ENCODE data around the gene FAM47C. TPM values are rescaled to one million over a fixed set of nuclear protein-coding genes. Genes with fewer than 3 reads are reported as not detected.
"Not testable (repeated sequence)": the region's sequence is repeated elsewhere in the genome, so short reads cannot be mapped to it uniquely, and the experiment has no call there.

FAM47C gene
- total and polyA plus RNA-seq, 2 experiments from 2014 or later, result not detected

GRCh38 chrX:36974911-36975310, 33.3 kb upstream of the FAM47C start:
- H3K27me3 ChIP-seq (replicated peaks; ENCODE audit: insufficient read depth), result no peaks in the 10 kb centered on the region
- no peak overlapping the region for H2AFZ ChIP-seq
- no peak overlapping the region for H3K9ac ChIP-seq
- no peak overlapping the region for H3K4me2 ChIP-seq (ENCODE audit: unreplicated experiment)
- H3K4me1 ChIP-seq (ENCODE audit: insufficient read depth), result no peaks in the 10 kb centered on the region
- no peak overlapping the region for H3K4me3 ChIP-seq
- no peaks in the 10 kb centered on the region for H3F3A ChIP-seq (ENCODE audit: insufficient read depth)
- H3K79me2 ChIP-seq (ENCODE audit: insufficient read depth), result no peaks in the 10 kb centered on the region
- no peaks in the 10 kb centered on the region for H3K36me3 ChIP-seq (ENCODE audit: low read depth)
- TF ChIP-seq EZH2phosphoT487 (IDR thresholded peaks at IDR 0.05; ENCODE audit: insufficient read depth, low read depth), result no peak
- TF ChIP-seq EZH2 (IDR thresholded peaks at IDR 0.05; ENCODE audit: insufficient read depth, poor library complexity, severe bottlenecking), result no peak
- in situ Hi-C loops (cut with MboI), result no loop called here
- H3K9me3 ChIP-seq (ENCODE audit: low read depth), result no peaks in the 10 kb centered on the region
- no peaks in the 10 kb centered on the region for H4K20me1 ChIP-seq (ENCODE audit: insufficient read depth)
- DNase-seq, result no peak
- 26 to 27% methylated on average over 4 to 6 of the region's 6 CpGs for WGBS, 2 experiments (ENCODE audit: low coverage in 1 of 2, low lambda C conversion rate in 2 of 2, missing lambda C conversion rate in 2 of 2)
- H3K9me2 ChIP-seq (ENCODE audit: insufficient read depth), result no peaks in the 10 kb centered on the region
- no peak overlapping the region for H3K27ac ChIP-seq

- Histone ChIP-seq H2AFZ (no peak overlapping the region), H3K9me3 (ENCODE audit: low read depth) (no peaks in the 10 kb centered on the region), H3K4me1 (ENCODE audit: insufficient read depth) (no peaks in the 10 kb centered on the region), H3K9me2 (ENCODE audit: insufficient read depth) (no peaks in the 10 kb centered on the region), H3K79me2 (ENCODE audit: insufficient read depth) (no peaks in the 10 kb centered on the region), H3K9ac (no peak overlapping the region), H4K20me1 (ENCODE audit: insufficient read depth) (no peaks in the 10 kb centered on the region), H3K36me3 (ENCODE audit: low read depth) (no peaks in the 10 kb centered on the region), H3K27ac (no peak overlapping the region), H3K27me3 (replicated peaks; ENCODE audit: insufficient read depth) (no peaks in the 10 kb centered on the region), H3K4me3 (no peak overlapping the region), H3F3A (ENCODE audit: insufficient read depth) (no peaks in the 10 kb centered on the region), H3K4me2 (ENCODE audit: unreplicated experiment) (no peak overlapping the region)
- in situ Hi-C loops (cut with MboI), result no loop called here
- 74% methylated on average over 2 of the region's 2 CpGs for WGBS, 2 experiments (ENCODE audit: low coverage in 1 of 2, low lambda C conversion rate in 2 of 2, missing lambda C conversion rate in 2 of 2)
- TF ChIP-seq EZH2 (IDR thresholded peaks at IDR 0.05; ENCODE audit: insufficient read depth, poor library complexity, severe bottlenecking) (no peak), EZH2phosphoT487 (IDR thresholded peaks at IDR 0.05; ENCODE audit: insufficient read depth, low read depth) (no peak)
- peak; percentile 22 for DNase-seq
These were observed 29.3 kb upstream of the FAM47C start for GRCh38 chrX:36978886-36979285.

- no peak overlapping the region for H3K4me2 ChIP-seq (ENCODE audit: unreplicated experiment)
- H3K79me2 ChIP-seq (ENCODE audit: insufficient read depth), result no peaks in the 10 kb centered on the region
- H3K27me3 ChIP-seq (replicated peaks; ENCODE audit: insufficient read depth), result no peaks in the 10 kb centered on the region
- TF ChIP-seq EZH2phosphoT487 (IDR thresholded peaks at IDR 0.05; ENCODE audit: insufficient read depth, low read depth) (no peak), EZH2 (IDR thresholded peaks at IDR 0.05; ENCODE audit: insufficient read depth, poor library complexity, severe bottlenecking) (no peak)
- no peaks in the 10 kb centered on the region for H3F3A ChIP-seq (ENCODE audit: insufficient read depth)
- H2AFZ ChIP-seq, result no peak overlapping the region
- no peaks in the 10 kb centered on the region for H3K4me1 ChIP-seq (ENCODE audit: insufficient read depth)
- no peaks in the 10 kb centered on the region for H4K20me1 ChIP-seq (ENCODE audit: insufficient read depth)
- no peaks in the 10 kb centered on the region for H3K36me3 ChIP-seq (ENCODE audit: low read depth)
- no peak for DNase-seq
- no peak overlapping the region for H3K9ac ChIP-seq
- H3K4me3 ChIP-seq, result no peak overlapping the region
- no peaks in the 10 kb centered on the region for H3K9me3 ChIP-seq (ENCODE audit: low read depth)
- no peak overlapping the region for H3K27ac ChIP-seq
- in situ Hi-C loops (cut with MboI), result no loop called here
- 41 to 43% methylated on average over 3 of the region's 3 CpGs for WGBS, 2 experiments (ENCODE audit: low coverage in 1 of 2, low lambda C conversion rate in 2 of 2, missing lambda C conversion rate in 2 of 2)
- no peaks in the 10 kb centered on the region for H3K9me2 ChIP-seq (ENCODE audit: insufficient read depth)
These were observed 24.3 kb upstream of the FAM47C start for GRCh38 chrX:36983831-36984230.

- H3K79me2 ChIP-seq (ENCODE audit: insufficient read depth); H4K20me1 ChIP-seq (ENCODE audit: insufficient read depth); H3K27me3 ChIP-seq (replicated peaks; ENCODE audit: insufficient read depth); H3K9me3 ChIP-seq (ENCODE audit: low read depth); H3K4me2 ChIP-seq (ENCODE audit: unreplicated experiment); in situ Hi-C loops (cut with MboI); H3K9me2 ChIP-seq (ENCODE audit: insufficient read depth); H3K4me3 ChIP-seq; H3K9ac ChIP-seq; H2AFZ ChIP-seq; H3K4me1 ChIP-seq (ENCODE audit: insufficient read depth); H3K27ac ChIP-seq; DNase-seq; H3F3A ChIP-seq (ENCODE audit: insufficient read depth); H3K36me3 ChIP-seq (ENCODE audit: low read depth): not testable (repeated sequence)
- 8 to 11% methylated on average over 7 to 23 of the region's 89 CpGs for WGBS, 2 experiments (ENCODE audit: low coverage in 1 of 2, low lambda C conversion rate in 2 of 2, missing lambda C conversion rate in 2 of 2)
These were observed 22.6 kb upstream of the FAM47C start for GRCh38 chrX:36985416-36986209.

All from GM23248 (cell line).